SK-N-SH (cell line): ENCODE results near the gene CA4. TPM values are rescaled to one million over a fixed set of nuclear protein-coding genes. Genes with fewer than 3 reads are reported as not detected.
A peak's percentile ranks its signal among the peaks of the same experiment; 100 is the strongest.

ENCODE experiments used
- CTCF ChIA-PET: fragments of 300-600, 350-600 bp; formaldehyde crosslinking; extraction: SDS; loops from one replicate; lab custom pipeline; 2021; lab: Yijun Ruan, JAX
- POLR2A ChIA-PET: fragments of 350-600 bp; sonication (Branson Sonifier 250); formaldehyde crosslinking; extraction: SDS; loops from one replicate; lab custom pipeline; 2020; ENCODE audit warnings: antibody characterized with exemption, inconsistent platforms; lab: Yijun Ruan, JAX
- DNase-seq: peaks from one replicate; pipeline ENCODE4 v3.0.0; 2012
- H2AFZ ChIP-seq: fragments of 200-600 bp; sonication (generic); 2 replicates; pipeline ENCODE4 v1.8.1; 2016; ENCODE audit warnings: antibody characterized with exemption, mild to moderate bottlenecking, low read depth
- H3F3A ChIP-seq: fragments of 200-600 bp; sonication (generic); replicated peaks from 2 replicates; pipeline ENCODE3; 2016; ENCODE audit warnings: antibody characterized with exemption, mild to moderate bottlenecking; ENCODE audit not compliant: insufficient read depth
- H3K27ac ChIP-seq, 2 experiments: fragments of 200-500 bp in 1 of 2; fragments of 200-600 bp in 1 of 2; sonication (Bioruptor generic) in 1 of 2; sonication (generic), shearing (Covaris generic) in 1 of 2; 2 replicates each; pipeline versions ENCODE4 v1.5.1 to v1.6.1; 2014 to 2016; ENCODE audit warnings: low read depth in 2 of 2, inconsistent platforms in 1 of 2, low read length in 1 of 2, mild to moderate bottlenecking in 1 of 2, mixed read lengths in 1 of 2
- H3K27me3 ChIP-seq: fragments of 200-600 bp; sonication (generic), shearing (Covaris generic); 2 replicates; pipeline ENCODE4 v1.6.1; 2016; ENCODE audit warnings: mixed run types; ENCODE audit not compliant: insufficient read depth
- H3K36me3 ChIP-seq, 2 experiments: fragments of 200-500 bp in 1 of 2; fragments of 200-600 bp in 1 of 2; sonication (Bioruptor generic) in 1 of 2; sonication (generic) in 1 of 2; replicated peaks in 1 of 2; 2 replicates each; pipeline versions ENCODE3 to v1.5.1; 2014 to 2016; ENCODE audit warnings: low read length in 1 of 2, mild to moderate bottlenecking in 1 of 2; ENCODE audit not compliant: insufficient read depth in 2 of 2, control insufficient read depth in 1 of 2
- H3K4me1 ChIP-seq, 2 experiments: fragments of 200-500 bp in 1 of 2; fragments of 200-600 bp in 1 of 2; sonication (Bioruptor generic) in 1 of 2; sonication (generic), shearing (Covaris generic) in 1 of 2; 2 replicates each; pipeline versions ENCODE4 v1.5.1 to v1.6.1; 2014 to 2016; ENCODE audit warnings: low read depth in 1 of 2, low read length in 1 of 2, mixed run types in 1 of 2; ENCODE audit not compliant: insufficient read depth in 2 of 2, control insufficient read depth in 1 of 2
- H3K4me2 ChIP-seq: fragments of 200-600 bp; sonication (generic), shearing (Covaris generic); 2 replicates; pipeline ENCODE4 v1.6.1; 2017; ENCODE audit warnings: mixed run types
- H3K4me3 ChIP-seq, 2 experiments: fragments of 200-500 bp in 1 of 2; fragments of 200-600 bp in 1 of 2; sonication (Bioruptor generic) in 1 of 2; sonication (generic), shearing (Covaris generic) in 1 of 2; 2 replicates each; pipeline versions ENCODE4 v1.5.1 to v1.8.1; 2014 to 2016; ENCODE audit warnings: low read depth in 2 of 2, inconsistent platforms in 1 of 2, low read length in 1 of 2, mild to moderate bottlenecking in 1 of 2, mixed read lengths in 1 of 2, moderate library complexity in 1 of 2
- H3K79me2 ChIP-seq: fragments of 200-600 bp; sonication (generic); 2 replicates; pipeline ENCODE4 v1.8.1; 2017; ENCODE audit warnings: mild to moderate bottlenecking; ENCODE audit not compliant: insufficient read depth
- H3K9ac ChIP-seq: fragments of 200-600 bp; sonication (generic); 2 replicates; pipeline ENCODE4 v1.6.1; 2017; ENCODE audit warnings: mixed run types
- H3K9me2 ChIP-seq: fragments of 200-600 bp; sonication (generic); 2 replicates; pipeline ENCODE4 v1.6.1; 2017; ENCODE audit warnings: mixed run types
- H3K9me3 ChIP-seq: fragments of 200-600 bp; sonication (generic); 2 replicates; pipeline ENCODE4 v1.6.1; 2017; ENCODE audit warnings: mixed run types, mild to moderate bottlenecking, moderate library complexity
- H4K20me1 ChIP-seq: fragments of 200-600 bp; sonication (generic); 2 replicates; pipeline ENCODE4 v1.6.1; 2017; ENCODE audit warnings: mild to moderate bottlenecking, mixed run types; ENCODE audit not compliant: insufficient read depth
- EP300 ChIP-seq, 2 experiments: IDR thresholded peaks; 2 replicates each; pipeline versions ENCODE4 v1.4.0 to v1.6.1; 2012; ENCODE audit warnings: borderline replicate concordance in 1 of 2, low read depth in 1 of 2, low read length in 1 of 2
- FOSL2 ChIP-seq: IDR thresholded peaks from 2 replicates; pipeline ENCODE4 v1.4.0; 2012; ENCODE audit warnings: low read depth, mild to moderate bottlenecking, moderate library complexity, borderline replicate concordance
- FOXM1 ChIP-seq: IDR thresholded peaks from 2 replicates; pipeline ENCODE4 v1.4.0; 2012; ENCODE audit warnings: low read depth, mild to moderate bottlenecking
- NFIC ChIP-seq: IDR thresholded peaks from 2 replicates; pipeline ENCODE4 v1.4.0; 2012; ENCODE audit warnings: borderline replicate concordance
- NRF1 ChIP-seq: IDR thresholded peaks from 2 replicates; pipeline ENCODE4 v1.6.1; 2012; ENCODE audit warnings: low read depth, mild to moderate bottlenecking, low read length
- RCOR1 ChIP-seq: fragments of 150-350 bp; IDR thresholded peaks from 2 replicates; pipeline ENCODE4 v1.6.1; 2017; ENCODE audit warnings: antibody characterized with exemption, low read length
- SMC3 ChIP-seq: IDR thresholded peaks from 2 replicates; pipeline ENCODE4 v1.6.1; 2012; ENCODE audit warnings: low read depth, low read length, improper control_type of control experiment
- TCF12 ChIP-seq: IDR thresholded peaks from 2 replicates; pipeline ENCODE4 v1.4.0; 2012
- TEAD4 ChIP-seq: IDR thresholded peaks from 2 replicates; pipeline ENCODE4 v1.4.0; 2012; ENCODE audit warnings: mild to moderate bottlenecking, borderline replicate concordance; ENCODE audit not compliant: insufficient read depth
- WGBS: methylation state at CpG from one replicate; pipeline ENCODE4 v1.1.6; 2017; ENCODE audit warnings: low lambda C conversion rate; 5-methylcytosine and 5-hydroxymethylcytosine counted together
- polyA plus RNA-seq, 3 experiments: library from polyadenylated mRNA; depleted of rRNA; stranded (reverse); fragments of >200 nt; gene quantifications; 2 replicates each; pipeline ENCODE4 v1.2.3, GENCODE V29; 2012
- TF ChIP-seq, protein P1 (sequence below): IDR thresholded peaks from 2 replicates; pipeline ENCODE4 v1.4.0; 2012; ENCODE audit warnings: low read depth, borderline replicate concordance
- TF ChIP-seq, protein P2 (sequence below): fragments of 150-350 bp; IDR thresholded peaks from 2 replicates; pipeline ENCODE4 v1.6.1; 2017; ENCODE audit warnings: antibody characterized with exemption, low read length, low read depth, borderline replicate concordance
- TF ChIP-seq, protein P3 (sequence below): IDR thresholded peaks from 2 replicates; pipeline ENCODE4 v1.4.0; 2012; ENCODE audit warnings: low read depth, borderline replicate concordance
- TF ChIP-seq, protein P4 (sequence below): IDR thresholded peaks from 2 replicates; pipeline ENCODE4 v1.4.0; 2012; ENCODE audit warnings: low read depth

CA4 gene
- polyA plus RNA-seq, 1 of the 3 experiments (the other 2 are of a cell fraction) = 0.21 TPM

DNA sequence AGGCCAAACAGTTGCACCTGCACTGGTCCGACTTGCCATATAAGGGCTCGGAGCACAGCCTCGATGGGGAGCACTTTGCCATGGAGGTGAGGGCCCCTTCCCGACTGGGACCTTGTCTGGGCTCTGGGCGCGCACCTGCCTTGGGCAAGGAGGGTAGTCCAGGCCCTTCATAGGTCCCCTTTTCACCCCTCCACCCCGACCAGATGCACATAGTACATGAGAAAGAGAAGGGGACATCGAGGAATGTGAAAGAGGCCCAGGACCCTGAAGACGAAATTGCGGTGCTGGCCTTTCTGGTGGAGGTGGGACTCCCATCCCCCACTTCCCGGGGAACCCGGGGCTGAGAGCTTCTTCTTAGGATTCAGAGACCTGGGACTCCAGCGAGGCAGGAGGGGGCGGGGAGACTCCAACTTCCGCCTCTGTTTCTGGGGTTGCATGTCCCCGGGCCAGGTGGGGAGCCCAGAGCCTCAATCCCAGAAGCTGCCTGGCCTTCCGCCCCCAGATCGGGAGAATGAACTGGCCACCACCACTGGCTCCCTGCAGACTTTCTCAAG, 7.8 kb downstream of the CA4 start:
- H3K36me3 ChIP-seq = no peaks in the 10 kb centered on the region
- no peak overlapping the region for H3K27ac ChIP-seq
- peak; percentile 37 for DNase-seq
- H3K9ac ChIP-seq = no peak overlapping the region
- no peak overlapping the region for H2AFZ ChIP-seq
- H3F3A ChIP-seq = no peaks in the 10 kb centered on the region
- H3K4me2 ChIP-seq = no peak overlapping the region
- 68% methylated on average over 14 of the region's 18 CpGs for WGBS
- H3K4me1 ChIP-seq = peaks cover 7 to 12% of the 10 kb centered on the region in 2 experiments; a peak in 2 of 4 replicates
- CTCF ChIA-PET = interaction anchor here (1.0 to 1.5 kb wide), 5 partner anchors 10 to 279 kb away, joined by 3 to 4 read pairs (median 3); no protein-coding TSS in a partner anchor
- H3K27me3 ChIP-seq = no peaks in the 10 kb centered on the region
- no peaks in the 10 kb centered on the region for H3K9me3 ChIP-seq
- POLR2A ChIA-PET = no interaction called here
- H3K4me3 ChIP-seq = no peak overlapping the region
- H3K9me2 ChIP-seq = no peaks in the 10 kb centered on the region
- H3K79me2 ChIP-seq = no peaks in the 10 kb centered on the region
- H4K20me1 ChIP-seq = no peaks in the 10 kb centered on the region
- TF ChIP-seq TEAD4 = no peak
- TF ChIP-seq FOXM1 = no peak
- TF ChIP-seq NRF1 = no peak
- TF ChIP-seq, protein P1, sequence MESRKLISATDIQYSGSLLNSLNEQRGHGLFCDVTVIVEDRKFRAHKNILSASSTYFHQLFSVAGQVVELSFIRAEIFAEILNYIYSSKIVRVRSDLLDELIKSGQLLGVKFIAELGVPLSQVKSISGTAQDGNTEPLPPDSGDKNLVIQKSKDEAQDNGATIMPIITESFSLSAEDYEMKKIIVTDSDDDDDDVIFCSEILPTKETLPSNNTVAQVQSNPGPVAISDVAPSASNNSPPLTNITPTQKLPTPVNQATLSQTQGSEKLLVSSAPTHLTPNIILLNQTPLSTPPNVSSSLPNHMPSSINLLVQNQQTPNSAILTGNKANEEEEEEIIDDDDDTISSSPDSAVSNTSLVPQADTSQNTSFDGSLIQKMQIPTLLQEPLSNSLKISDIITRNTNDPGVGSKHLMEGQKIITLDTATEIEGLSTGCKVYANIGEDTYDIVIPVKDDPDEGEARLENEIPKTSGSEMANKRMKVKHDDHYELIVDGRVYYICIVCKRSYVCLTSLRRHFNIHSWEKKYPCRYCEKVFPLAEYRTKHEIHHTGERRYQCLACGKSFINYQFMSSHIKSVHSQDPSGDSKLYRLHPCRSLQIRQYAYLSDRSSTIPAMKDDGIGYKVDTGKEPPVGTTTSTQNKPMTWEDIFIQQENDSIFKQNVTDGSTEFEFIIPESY = no peak
- TF ChIP-seq NFIC = no peak
- no peak for TF ChIP-seq TCF12
- TF ChIP-seq, protein P2, sequence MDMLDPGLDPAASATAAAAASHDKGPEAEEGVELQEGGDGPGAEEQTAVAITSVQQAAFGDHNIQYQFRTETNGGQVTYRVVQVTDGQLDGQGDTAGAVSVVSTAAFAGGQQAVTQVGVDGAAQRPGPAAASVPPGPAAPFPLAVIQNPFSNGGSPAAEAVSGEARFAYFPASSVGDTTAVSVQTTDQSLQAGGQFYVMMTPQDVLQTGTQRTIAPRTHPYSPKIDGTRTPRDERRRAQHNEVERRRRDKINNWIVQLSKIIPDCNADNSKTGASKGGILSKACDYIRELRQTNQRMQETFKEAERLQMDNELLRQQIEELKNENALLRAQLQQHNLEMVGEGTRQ = no peak
- TF ChIP-seq SMC3 = no peak
- TF ChIP-seq, protein P3, sequence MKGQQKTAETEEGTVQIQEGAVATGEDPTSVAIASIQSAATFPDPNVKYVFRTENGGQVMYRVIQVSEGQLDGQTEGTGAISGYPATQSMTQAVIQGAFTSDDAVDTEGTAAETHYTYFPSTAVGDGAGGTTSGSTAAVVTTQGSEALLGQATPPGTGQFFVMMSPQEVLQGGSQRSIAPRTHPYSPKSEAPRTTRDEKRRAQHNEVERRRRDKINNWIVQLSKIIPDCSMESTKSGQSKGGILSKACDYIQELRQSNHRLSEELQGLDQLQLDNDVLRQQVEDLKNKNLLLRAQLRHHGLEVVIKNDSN = no peak
- no peak for TF ChIP-seq RCOR1
- TF ChIP-seq FOSL2 = no peak
- TF ChIP-seq, protein P4, sequence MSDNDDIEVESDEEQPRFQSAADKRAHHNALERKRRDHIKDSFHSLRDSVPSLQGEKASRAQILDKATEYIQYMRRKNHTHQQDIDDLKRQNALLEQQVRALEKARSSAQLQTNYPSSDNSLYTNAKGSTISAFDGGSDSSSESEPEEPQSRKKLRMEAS = no peak
- no peak for TF ChIP-seq EP300 (IDR thresholded peaks at IDR 0.05; ENCODE audit: borderline replicate concordance in 1 of 2, low read depth in 1 of 2, low read length in 1 of 2)
